Activated CD4-positive, alpha-beta T cell treated with anti-CD3 and anti-CD28 coated beads for 36 hours (primary cell): ENCODE results near the gene CTDSPL. TPM values are rescaled to one million over a fixed set of nuclear protein-coding genes. Genes with fewer than 3 reads are reported as not detected.

Experiments
- ATAC-seq: fragments of 200-7000 bp; cut with Tn5 transposase; one replicate; pipeline ENCODE4 v1.10.0; 2021; ENCODE audit warnings: mild to moderate bottlenecking, moderate library complexity
- CTCF ChIA-PET: fragments of 350-600 bp; sonication (Branson Sonifier 250); formaldehyde crosslinking; loops from one replicate; lab custom pipeline; 2021; ENCODE audit warnings: antibody characterized with exemption; lab: Charles Lee
- POLR2A ChIA-PET: fragments of 350-600 bp; sonication (Branson Sonifier 250); formaldehyde crosslinking; loops from one replicate; lab custom pipeline; 2021; ENCODE audit warnings: antibody characterized with exemption, inconsistent platforms; lab: Charles Lee
- DNase-seq: peaks from one replicate; pipeline ENCODE4 v3.0.0-alpha.2; 2020
- H3K27ac Mint-ChIP-seq: one replicate; pipeline ENCODE4 v1.8.0; 2021; ENCODE audit warnings: mixed read lengths
- H3K27me3 Mint-ChIP-seq: one replicate; pipeline ENCODE4 v1.8.0; 2021; ENCODE audit warnings: mixed read lengths
- H3K36me3 Mint-ChIP-seq: one replicate; pipeline ENCODE4 v1.8.0; 2021; ENCODE audit warnings: low read depth, mixed read lengths
- H3K4me1 Mint-ChIP-seq: one replicate; pipeline ENCODE4 v1.8.0; 2021; ENCODE audit warnings: mixed read lengths
- H3K4me3 Mint-ChIP-seq: one replicate; pipeline ENCODE4 v1.8.0; 2021; ENCODE audit warnings: mild to moderate bottlenecking, moderate library complexity, mixed read lengths
- H3K9me3 Mint-ChIP-seq: one replicate; pipeline ENCODE4 v1.8.0; 2021; ENCODE audit warnings: low read depth, mixed read lengths
- intact Hi-C, 2 experiments: fragments of 100-400 bp; cut with DNase I in 1 of 2; cut with micrococcal nuclease in 1 of 2; formaldehyde crosslinking; loops; one replicate each; pipeline versions ENCODE4 v1.14.2 to v1.15.1; 2022 to 2024; cut with DNase I, micrococcal nuclease
- total RNA-seq, 2 experiments: library from RNA; stranded (reverse); gene quantifications; one replicate each; pipeline ENCODE4 v1.2.3, GENCODE V29; 2021

Gene CTDSPL
- total RNA-seq, 2 experiments from 2014 or later, result 3.9 to 5.3 TPM

DNA sequence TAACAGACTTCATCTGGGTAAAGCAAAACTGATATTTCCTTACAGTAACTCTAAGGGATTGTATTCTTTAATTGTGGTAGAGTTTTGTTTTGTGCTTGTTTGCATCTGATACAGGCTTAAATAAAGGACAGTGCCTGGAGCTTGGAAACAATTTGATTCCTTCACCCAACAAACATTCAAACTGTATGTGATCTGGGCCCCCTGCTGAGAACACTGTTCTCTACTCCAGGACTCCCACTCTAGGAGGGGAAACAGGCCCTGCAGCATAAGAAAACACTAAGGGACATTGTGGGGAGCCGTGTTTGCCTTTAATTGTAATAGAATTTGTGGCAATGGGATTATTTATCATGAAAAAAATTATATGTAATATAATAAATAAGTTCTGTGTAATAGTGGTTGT lies 56.9 kb downstream of the CTDSPL start:
- Mint-ChIP-seq H3K27me3 (no peaks in the 10 kb centered on the region), H3K9me3 (no peaks in the 10 kb centered on the region), H3K4me3 (no peak overlapping the region), H3K27ac (no peak overlapping the region), H3K36me3 (no peaks in the 10 kb centered on the region), H3K4me1 (no peaks in the 10 kb centered on the region)
- intact Hi-C loops, result no loop called here
- CTCF ChIA-PET, result interaction anchor here (0.7 kb wide), 1 partner anchor 104 kb away, joined by 3 read pairs; no protein-coding TSS in a partner anchor
- POLR2A ChIA-PET, result no interaction called here
- DNase-seq, result no peak
- ATAC-seq, result no peak

- Mint-ChIP-seq H3K9me3 (no peaks in the 10 kb centered on the region), H3K4me1 (no peaks in the 10 kb centered on the region), H3K27ac (no peak overlapping the region), H3K4me3 (no peak overlapping the region), H3K36me3 (no peaks in the 10 kb centered on the region), H3K27me3 (no peaks in the 10 kb centered on the region)
- ChIA-PET POLR2A (interaction anchor here (0.6 kb wide), 1 partner anchor 673 kb away, joined by 3 read pairs; no protein-coding TSS in a partner anchor), CTCF (interaction anchor here (0.6 kb wide), 1 partner anchor 1035 kb away, joined by 3 read pairs; no protein-coding TSS in a partner anchor)
- DNase-seq (no peak), ATAC-seq (no peak)
- intact Hi-C loops, result no loop called here
Measured at GRCh38 chr3:37920156-37920699, 58.5 kb downstream of the CTDSPL start.

DNA sequence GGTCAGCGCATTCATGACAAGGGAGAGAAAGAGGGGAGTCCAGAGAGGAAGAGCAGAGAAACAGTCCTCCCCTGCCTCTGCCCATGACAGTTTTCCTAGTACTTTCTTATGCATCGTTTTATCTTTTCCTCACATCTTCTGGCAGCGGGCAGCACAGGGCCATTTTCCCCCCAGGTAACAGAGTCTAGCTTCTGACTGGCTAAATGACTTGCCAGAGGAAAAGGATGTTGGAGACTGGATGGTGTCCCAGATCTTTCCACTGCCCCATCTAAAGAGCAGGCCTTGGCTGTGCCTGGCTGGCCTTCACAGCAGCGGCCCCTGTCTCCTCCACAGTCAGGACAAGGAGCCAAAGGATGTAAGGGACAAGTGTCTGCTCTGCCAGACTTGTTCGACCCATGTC lies 59.3 kb downstream of the CTDSPL start:
- H3K4me1 Mint-ChIP-seq, result no peaks in the 10 kb centered on the region
- no peak overlapping the region for H3K4me3 Mint-ChIP-seq
- ATAC-seq, result no peak
- intact Hi-C loops, result no loop called here
- no peaks in the 10 kb centered on the region for H3K9me3 Mint-ChIP-seq
- POLR2A ChIA-PET, result no interaction called here
- CTCF ChIA-PET, result no interaction called here
- DNase-seq, result no peak
- H3K36me3 Mint-ChIP-seq, result no peaks in the 10 kb centered on the region
- no peaks in the 10 kb centered on the region for H3K27me3 Mint-ChIP-seq
- no peak overlapping the region for H3K27ac Mint-ChIP-seq

GRCh38 chr3:37922721-37923568 lies 61.3 kb downstream of the CTDSPL start:
- CTCF ChIA-PET, result interaction anchor here (0.7 to 1.3 kb wide), 2 partner anchors 11 to 51 kb away, joined by 3 to 5 read pairs; no protein-coding TSS in a partner anchor
- H3K9me3 Mint-ChIP-seq, result no peaks in the 10 kb centered on the region
- intact Hi-C loops, result no loop called here
- no peaks in the 10 kb centered on the region for H3K4me1 Mint-ChIP-seq
- no peak overlapping the region for H3K4me3 Mint-ChIP-seq
- POLR2A ChIA-PET, result no interaction called here
- H3K27me3 Mint-ChIP-seq, result no peaks in the 10 kb centered on the region
- H3K36me3 Mint-ChIP-seq, result no peaks in the 10 kb centered on the region
- DNase-seq, result no peak
- no peak overlapping the region for H3K27ac Mint-ChIP-seq
- no peak for ATAC-seq

- ATAC-seq (no peak), DNase-seq (no peak)
- H3K36me3 Mint-ChIP-seq, result no peaks in the 10 kb centered on the region
- no peaks in the 10 kb centered on the region for H3K4me1 Mint-ChIP-seq
- POLR2A ChIA-PET, result no interaction called here
- CTCF ChIA-PET, result interaction anchor here (1.3 kb wide), 1 partner anchor 10 kb away, joined by 5 read pairs; no protein-coding TSS in a partner anchor
- no peak overlapping the region for H3K27ac Mint-ChIP-seq
- no peaks in the 10 kb centered on the region for H3K27me3 Mint-ChIP-seq
- H3K9me3 Mint-ChIP-seq, result no peaks in the 10 kb centered on the region
- no peak overlapping the region for H3K4me3 Mint-ChIP-seq
- intact Hi-C loops, result no loop called here
Measured at GRCh38 chr3:37923569-37924040, 61.9 kb downstream of the CTDSPL start.

GRCh38 chr3:37924453-37924852 lies 62.8 kb downstream of the CTDSPL start:
- no peaks in the 10 kb centered on the region for H3K27me3 Mint-ChIP-seq
- ChIA-PET CTCF (interaction anchor here (0.5 kb wide), 1 partner anchor 50 kb away, joined by 3 read pairs; no protein-coding TSS in a partner anchor), POLR2A (no interaction called here)

DNA sequence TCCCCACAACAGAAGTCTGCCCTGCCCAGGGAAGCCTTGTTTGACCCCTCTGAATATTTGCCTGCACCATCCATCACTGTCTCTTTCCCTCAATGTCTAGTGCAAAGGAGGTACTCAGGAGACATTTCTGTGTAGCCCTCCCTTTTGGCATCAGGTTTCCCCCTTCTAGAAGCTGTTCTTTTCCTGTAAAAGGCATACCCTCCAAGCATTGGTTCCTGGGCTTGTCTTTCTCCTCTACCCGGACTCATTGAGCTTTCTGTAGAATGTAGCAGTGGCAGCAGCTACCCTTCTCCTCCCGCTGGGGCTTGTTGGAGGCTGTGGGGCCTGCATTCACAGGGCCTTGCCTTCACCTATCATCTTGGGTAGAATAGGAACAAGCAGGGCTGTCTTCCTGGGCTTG lies 63.5 kb downstream of the CTDSPL start:
- DNase-seq (no peak), ATAC-seq (no peak)
- H3K27ac Mint-ChIP-seq, result no peak overlapping the region
- no peak overlapping the region for H3K4me3 Mint-ChIP-seq
- peaks cover 8% of the 10 kb centered on the region for H3K9me3 Mint-ChIP-seq
- intact Hi-C loops, result no loop called here
- no peaks in the 10 kb centered on the region for H3K27me3 Mint-ChIP-seq
- H3K36me3 Mint-ChIP-seq, result no peaks in the 10 kb centered on the region
- CTCF ChIA-PET, result interaction anchor here (0.5 to 0.6 kb wide), 2 partner anchors 20 to 50 kb away, joined by 3 read pairs; no protein-coding TSS in a partner anchor
- POLR2A ChIA-PET, result no interaction called here
- H3K4me1 Mint-ChIP-seq, result no peaks in the 10 kb centered on the region

More at GRCh38 chr3:37924453-37924852, 62.8 kb downstream of the CTDSPL start:
- ATAC-seq (no peak), DNase-seq (no peak)
- H3K36me3 Mint-ChIP-seq, result no peaks in the 10 kb centered on the region
- H3K4me1 Mint-ChIP-seq, result no peaks in the 10 kb centered on the region
- H3K27ac Mint-ChIP-seq, result no peak overlapping the region
- intact Hi-C loops, result no loop called here
- no peak overlapping the region for H3K4me3 Mint-ChIP-seq
- peaks cover 6% of the 10 kb centered on the region for H3K9me3 Mint-ChIP-seq

DNA sequence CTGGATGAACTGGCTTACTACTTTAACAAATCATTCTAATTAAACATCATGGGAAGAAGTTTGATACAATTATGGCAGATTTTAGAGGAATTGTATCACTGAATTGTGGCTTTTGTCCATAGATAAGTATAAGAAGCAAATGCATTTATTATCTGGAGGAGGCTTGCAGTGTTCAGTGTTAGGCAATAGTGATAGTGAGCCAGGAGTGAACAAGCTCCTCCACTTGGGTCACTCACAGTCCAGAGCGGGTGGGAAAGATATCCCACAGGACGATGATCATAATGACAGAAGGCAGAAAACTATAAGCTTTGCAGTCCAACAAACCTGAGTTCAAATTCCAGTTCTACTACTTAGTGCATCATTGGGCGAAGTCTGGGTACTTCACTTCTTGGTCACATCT lies 64.9 kb downstream of the CTDSPL start:
- Mint-ChIP-seq H3K36me3 (no peaks in the 10 kb centered on the region), H3K4me1 (no peaks in the 10 kb centered on the region), H3K27ac (no peak overlapping the region), H3K4me3 (no peak overlapping the region), H3K9me3 (peaks cover 8% of the 10 kb centered on the region), H3K27me3 (no peaks in the 10 kb centered on the region)
- ChIA-PET CTCF (no interaction called here), POLR2A (no interaction called here)
- intact Hi-C loops, result no loop called here
- DNase-seq, result no peak
- ATAC-seq, result no peak

DNA sequence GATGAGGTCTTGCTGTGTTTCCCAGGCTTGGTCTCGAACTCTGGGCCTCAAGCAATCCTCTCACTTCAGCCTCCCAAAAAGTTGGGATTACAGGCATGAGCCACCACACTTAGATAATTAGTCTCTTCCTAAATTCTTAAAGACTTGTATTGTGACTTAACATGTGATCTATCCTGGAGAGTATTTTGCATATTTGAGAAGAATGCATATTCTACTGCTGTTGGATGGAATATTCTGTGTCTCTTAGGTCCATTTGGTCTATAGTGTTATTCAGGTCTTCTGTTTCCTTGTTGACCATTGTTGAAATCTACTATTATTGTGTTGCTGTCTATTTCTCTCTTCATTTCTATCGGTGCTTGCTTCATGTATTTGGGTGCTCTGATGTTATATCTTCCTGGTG lies 68.8 kb downstream of the CTDSPL start:
- Mint-ChIP-seq H3K4me3 (no peak overlapping the region), H3K36me3 (no peaks in the 10 kb centered on the region), H3K9me3 (peaks cover 8% of the 10 kb centered on the region), H3K27me3 (no peaks in the 10 kb centered on the region), H3K27ac (no peak overlapping the region), H3K4me1 (no peaks in the 10 kb centered on the region)
- no peak for DNase-seq
- no peak for ATAC-seq
- ChIA-PET POLR2A (no interaction called here), CTCF (no interaction called here)
- intact Hi-C loops, result no loop called here

DNA sequence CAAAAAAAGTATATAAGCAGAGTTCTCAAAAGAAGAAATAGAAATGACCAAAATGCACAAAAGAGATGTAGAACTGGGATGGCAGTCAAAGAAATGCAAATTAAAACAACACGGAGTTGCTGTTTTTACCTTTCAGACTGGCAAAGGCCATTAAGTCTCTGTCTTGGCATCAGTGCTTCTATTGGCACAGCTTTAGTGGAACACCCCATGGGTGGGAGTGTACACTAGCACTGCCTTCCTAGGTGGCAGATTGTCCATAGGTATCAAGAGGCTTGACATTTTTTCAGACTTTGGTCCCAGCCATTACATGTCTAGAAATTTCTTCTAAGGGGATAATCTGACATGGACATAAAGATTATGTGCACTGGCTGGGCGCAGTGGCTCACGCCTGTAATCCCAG lies 70.8 kb downstream of the CTDSPL start:
- Mint-ChIP-seq H3K4me3 (no peak overlapping the region), H3K27ac (no peak overlapping the region), H3K36me3 (no peaks in the 10 kb centered on the region), H3K4me1 (no peaks in the 10 kb centered on the region), H3K27me3 (no peaks in the 10 kb centered on the region), H3K9me3 (peaks cover 8% of the 10 kb centered on the region)
- intact Hi-C loops, result no loop called here
- no peak for ATAC-seq
- ChIA-PET CTCF (no interaction called here), POLR2A (no interaction called here)
- no peak for DNase-seq

- H3K4me3 Mint-ChIP-seq, result no peak overlapping the region
- CTCF ChIA-PET, result interaction anchor here (0.6 to 1.9 kb wide), 3 partner anchors 9 to 78 kb away, joined by 3 to 5 read pairs (median 3); no protein-coding TSS in a partner anchor
- ATAC-seq, result no peak
Measured at GRCh38 chr3:37934631-37935289, 73.1 kb downstream of the CTDSPL start.

More at GRCh38 chr3:37934631-37935289, 73.1 kb downstream of the CTDSPL start:
- intact Hi-C loops, result no loop called here
- POLR2A ChIA-PET, result no interaction called here
- no peaks in the 10 kb centered on the region for H3K27me3 Mint-ChIP-seq
- DNase-seq, result no peak
- H3K9me3 Mint-ChIP-seq, result no peaks in the 10 kb centered on the region
- no peak overlapping the region for H3K27ac Mint-ChIP-seq
- no peaks in the 10 kb centered on the region for H3K4me1 Mint-ChIP-seq
- no peaks in the 10 kb centered on the region for H3K36me3 Mint-ChIP-seq
